Thymus (tissue), 14 donors: ENCODE data around the gene FAM228A. TPM values are rescaled to one million over a fixed set of nuclear protein-coding genes. Genes with fewer than 3 reads are reported as not detected.
A peak's percentile ranks its signal among the peaks of the same experiment; 100 is the strongest.
"Not testable (repeated sequence)": the region's sequence is repeated elsewhere in the genome, so short reads cannot be mapped to it uniquely, and the experiment has no call there.

ENCODE experiments used
- DNase-seq, 9 donors: peaks; one replicate each; pipeline ENCODE4 v3.0.0-alpha.2; 2013; ENCODE audit warnings: low spot score in 9 of 9, low read depth in 6 of 9, missing footprints in 1 of 9
- H3K27ac ChIP-seq, 2 donors: one replicate each; pipeline ENCODE4 v1.5.1; 2013; ENCODE audit warnings: control low read depth in 1 of 2, low read depth in 1 of 2, low read length in 1 of 2, mild to moderate bottlenecking in 1 of 2, moderate library complexity in 1 of 2
- H3K27me3 ChIP-seq, 2 donors: one replicate each; pipeline ENCODE4 v1.5.1; 2013; ENCODE audit warnings: low read length in 1 of 2; ENCODE audit not compliant: control insufficient read depth in 2 of 2, insufficient read depth in 1 of 2
- H3K36me3 ChIP-seq, 2 donors: one replicate each; pipeline ENCODE4 v1.5.1; 2013; ENCODE audit warnings: low read length in 1 of 2, mild to moderate bottlenecking in 1 of 2, moderate library complexity in 1 of 2; ENCODE audit not compliant: control insufficient read depth in 2 of 2, insufficient read depth in 2 of 2
- H3K4me1 ChIP-seq, 2 donors: one replicate each; pipeline ENCODE4 v1.5.1; 2013; ENCODE audit warnings: low read length in 2 of 2; ENCODE audit not compliant: control insufficient read depth in 2 of 2, insufficient read depth in 2 of 2
- H3K4me3 ChIP-seq, 2 donors: one replicate each; pipeline ENCODE4 v1.5.1; 2013; ENCODE audit warnings: low read length in 2 of 2, control low read depth in 1 of 2, mild to moderate bottlenecking in 1 of 2
- H3K9me3 ChIP-seq, 2 donors: one replicate each; pipeline ENCODE4 v1.5.1; 2013; ENCODE audit warnings: low read length in 1 of 2, mild to moderate bottlenecking in 1 of 2; ENCODE audit not compliant: control insufficient read depth in 2 of 2, insufficient read depth in 1 of 2
- WGBS: extraction: QIAGEN DNeasy Blood & Tissue Kit; methylation state at CpG from one replicate; pipeline ENCODE4 v1.1.7; 2013; 5-methylcytosine and 5-hydroxymethylcytosine counted together
- long read RNA-seq, 10 donors: transcript quantifications; one replicate each; lab custom pipeline, GENCODE V29; 2026
- polyA plus RNA-seq: library from polyadenylated mRNA; stranded (reverse); fragments of 200-250 nt; gene quantifications from one replicate; pipeline ENCODE4 v1.2.3, GENCODE V29; 2013
- total RNA-seq: library from RNA; stranded (reverse); fragments of 120-200 nt; gene quantifications from one replicate; pipeline ENCODE4 v1.2.4, GENCODE V29; 2013
- donor health status: healthy.

The FAM228A gene
- total RNA-seq = 0.66 TPM
- polyA plus RNA-seq = 0.96 TPM
- long read RNA-seq, donor 1 = 0 reads
- long read RNA-seq, donor 2, partial matches to known transcripts = 0 of 1 reads
- long read RNA-seq, donor 2, other reads (novel, unspliced or antisense) = 0 of 1 reads
- long read RNA-seq, donor 3 = 0 reads
- long read RNA-seq, donor 4 = 0 reads
- long read RNA-seq, donor 5, partial matches to known transcripts = 0 of 1 reads
- long read RNA-seq, donor 5, other reads (novel, unspliced or antisense) = 0 of 1 reads
- long read RNA-seq, donor 6 = 0 reads
- long read RNA-seq, donor 7 = 0 reads
- long read RNA-seq, donor 8 = 0 reads
- long read RNA-seq, donor 9 = 0 reads
- long read RNA-seq, donor 10, partial matches to known transcripts = 0 of 1 reads
- long read RNA-seq, donor 10, other reads (novel, unspliced or antisense) = 0 of 1 reads

GRCh38 chr2:24174851-24175277, at the start of gene FAM228A:
TSS of gene FAM228A (plus strand) at chr2:24175053. CDS start at chr2:24175481, 428 bp downstream.
- WGBS = 54% methylated on average over 46 of the region's 46 CpGs
- H3K9me3 ChIP-seq = peaks cover 0 to 7% of the 10 kb centered on the region in 2 donors
- no peaks in the 10 kb centered on the region for H3K36me3 ChIP-seq
- DNase-seq = no peak
- peaks cover 0 to 7% of the 10 kb centered on the region in 2 donors for H3K27me3 ChIP-seq
- H3K4me3 ChIP-seq = no peak within 1 kb of the TSS
- H3K4me1 ChIP-seq = no peaks in the 10 kb centered on the region
- H3K27ac ChIP-seq = peak within 1 kb of the TSS in 1 of 2 donors; percentile 18

GRCh38 chr2:24125956-24126355, 48.9 kb upstream of the FAM228A start:
- no peak for DNase-seq
- Histone ChIP-seq H3K4me1 (peaks cover 4 to 10% of the 10 kb centered on the region in 2 donors), H3K27me3 (peaks cover 0 to 4% of the 10 kb centered on the region in 2 donors), H3K9me3 (no peaks in the 10 kb centered on the region), H3K36me3 (no peaks in the 10 kb centered on the region), H3K4me3 (no peak overlapping the region), H3K27ac (no peak overlapping the region)
- 95% methylated on average over 1 of the region's 1 CpG for WGBS

- no peaks in the 10 kb centered on the region for H3K9me3 ChIP-seq
- H3K36me3 ChIP-seq = no peaks in the 10 kb centered on the region
- 98% methylated on average over 3 of the region's 3 CpGs for WGBS
- no peak for DNase-seq
- H3K4me1 ChIP-seq = no peaks in the 10 kb centered on the region
- no peak overlapping the region for H3K27ac ChIP-seq
- H3K4me3 ChIP-seq = no peak overlapping the region
- no peaks in the 10 kb centered on the region for H3K27me3 ChIP-seq
Observed at GRCh38 chr2:24132543-24132942, 42.3 kb upstream of the FAM228A start.

- 96% methylated on average over 5 of the region's 5 CpGs for whole genome bisulfite sequencing
- H3K27ac ChIP-seq, H3K9me3 ChIP-seq, H3K4me3 ChIP-seq, H3K36me3 ChIP-seq, DNase-seq, H3K4me1 ChIP-seq, H3K27me3 ChIP-seq: not testable (repeated sequence)
Observed at GRCh38 chr2:24140305-24140704, 34.5 kb upstream of the FAM228A start.

- Histone ChIP-seq H3K4me1 (no peaks in the 10 kb centered on the region), H3K4me3 (no peak overlapping the region), H3K27ac (no peak overlapping the region), H3K9me3 (no peaks in the 10 kb centered on the region), H3K27me3 (no peaks in the 10 kb centered on the region), H3K36me3 (no peaks in the 10 kb centered on the region)
- peak in 1 of 9 donors; percentile 9 for DNase-seq
Observed at GRCh38 chr2:24147364-24147763, 27.5 kb upstream of the FAM228A start.

GRCh38 chr2:24152413-24153197, 22.2 kb upstream of the FAM228A start:
- no peaks in the 10 kb centered on the region for H3K4me1 ChIP-seq
- DNase-seq = no peak
- H3K9me3 ChIP-seq = no peaks in the 10 kb centered on the region
- H3K27ac ChIP-seq = no peak overlapping the region
- no peaks in the 10 kb centered on the region for H3K36me3 ChIP-seq
- H3K4me3 ChIP-seq = no peak overlapping the region
- no peaks in the 10 kb centered on the region for H3K27me3 ChIP-seq
- 97% methylated on average over 5 of the region's 5 CpGs for WGBS

- DNase-seq = no peak
- no peak overlapping the region for H3K4me3 ChIP-seq
- no peaks in the 10 kb centered on the region for H3K36me3 ChIP-seq
- no peaks in the 10 kb centered on the region for H3K27me3 ChIP-seq
- no peaks in the 10 kb centered on the region for H3K4me1 ChIP-seq
- no peak overlapping the region for H3K27ac ChIP-seq
- H3K9me3 ChIP-seq = no peaks in the 10 kb centered on the region
- 97% methylated on average over 4 of the region's 4 CpGs for WGBS
Observed at GRCh38 chr2:24153478-24153877, 21.4 kb upstream of the FAM228A start.

- Histone ChIP-seq H3K27ac (no peak overlapping the region), H3K36me3 (no peaks in the 10 kb centered on the region), H3K4me1 (no peaks in the 10 kb centered on the region), H3K27me3 (no peaks in the 10 kb centered on the region), H3K4me3 (no peak overlapping the region), H3K9me3 (no peaks in the 10 kb centered on the region)
- WGBS = over 99% methylated on average over 5 of the region's 5 CpGs
- no peak for DNase-seq
Observed at GRCh38 chr2:24158131-24158530, 16.7 kb upstream of the FAM228A start.

- Histone ChIP-seq H3K27me3 (no peaks in the 10 kb centered on the region), H3K27ac (no peak overlapping the region), H3K4me3 (no peak overlapping the region), H3K4me1 (no peaks in the 10 kb centered on the region), H3K9me3 (no peaks in the 10 kb centered on the region), H3K36me3 (no peaks in the 10 kb centered on the region)
- WGBS = 98% methylated on average over 4 of the region's 4 CpGs
- no peak for DNase-seq
Observed at GRCh38 chr2:24159708-24160107, 15.1 kb upstream of the FAM228A start.
